ENCODE measurements around the gene DNPEP.
"Not testable (repeated sequence)": the region's sequence is repeated elsewhere in the genome, so short reads cannot be mapped to it uniquely, and the experiment has no call there.

DNPEP gene

DNA sequence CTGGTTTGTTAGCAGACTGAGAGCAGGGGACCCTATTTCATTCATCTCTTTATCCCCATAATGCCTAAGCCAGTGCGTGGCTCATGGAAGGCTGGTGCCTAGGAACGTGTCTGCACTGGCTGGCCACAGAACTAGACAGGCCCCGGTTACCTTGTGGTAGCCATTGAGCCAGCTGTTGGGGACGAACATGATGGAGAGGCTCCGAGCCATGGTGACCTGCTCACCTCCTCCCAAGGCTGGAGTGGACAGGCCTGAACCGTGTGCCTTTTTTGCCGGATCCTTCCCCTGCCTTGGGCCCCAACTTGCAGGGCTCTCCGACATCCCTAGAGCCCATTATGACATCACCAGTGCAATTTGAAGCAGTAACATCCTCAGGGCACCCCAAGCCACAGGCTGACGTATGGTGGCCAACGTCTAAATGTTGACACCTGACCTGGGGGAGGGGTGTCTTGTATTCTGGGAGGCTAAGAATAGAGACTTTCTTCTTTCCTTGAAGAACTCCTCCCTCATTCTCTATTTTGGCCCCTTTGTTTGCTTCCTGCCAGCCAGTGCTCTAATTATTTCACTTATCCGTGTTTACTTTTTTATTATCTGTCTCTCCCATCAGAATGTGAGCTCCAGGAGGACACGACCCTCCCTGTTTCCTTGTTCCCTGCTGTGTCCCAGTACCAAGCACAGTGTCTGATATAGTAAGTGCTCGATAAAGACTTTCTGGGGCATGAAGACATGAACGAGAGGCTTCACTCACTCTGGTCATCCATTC is 12.2 kb upstream of the DNPEP start:
- no peak for DNase-seq

DNA sequence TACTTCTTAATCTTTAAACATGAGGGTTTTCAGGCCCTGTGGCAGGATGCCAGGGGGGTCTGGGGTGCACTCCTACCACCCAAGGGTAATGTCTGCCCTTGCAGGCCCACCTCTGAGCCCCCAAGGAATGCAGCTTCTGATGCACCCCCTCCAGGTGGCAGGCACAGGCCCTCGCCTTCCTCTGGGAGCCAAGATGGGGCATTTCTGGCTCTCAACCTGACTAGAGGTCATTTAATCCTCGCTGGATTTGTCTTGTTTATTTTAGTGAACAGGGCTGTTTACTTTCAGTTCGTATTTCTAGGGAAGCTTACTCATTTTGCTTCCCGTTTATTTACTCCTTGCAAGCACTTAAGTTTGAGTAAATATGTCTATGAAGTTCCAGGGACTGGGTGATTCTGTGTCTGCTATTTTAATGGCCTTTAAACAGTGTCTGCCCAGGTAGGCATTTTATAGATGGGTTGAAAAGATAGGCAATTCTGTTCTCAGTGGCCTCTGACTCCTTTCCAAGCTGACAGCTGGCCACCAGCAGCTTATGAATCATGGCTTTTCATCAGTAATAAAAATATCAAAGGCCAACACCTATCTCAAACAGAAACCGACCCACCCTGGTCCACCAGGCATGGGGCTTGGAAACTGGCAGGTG is 11.1 kb upstream of the DNPEP start:
- no peak for DNase-seq

DNA sequence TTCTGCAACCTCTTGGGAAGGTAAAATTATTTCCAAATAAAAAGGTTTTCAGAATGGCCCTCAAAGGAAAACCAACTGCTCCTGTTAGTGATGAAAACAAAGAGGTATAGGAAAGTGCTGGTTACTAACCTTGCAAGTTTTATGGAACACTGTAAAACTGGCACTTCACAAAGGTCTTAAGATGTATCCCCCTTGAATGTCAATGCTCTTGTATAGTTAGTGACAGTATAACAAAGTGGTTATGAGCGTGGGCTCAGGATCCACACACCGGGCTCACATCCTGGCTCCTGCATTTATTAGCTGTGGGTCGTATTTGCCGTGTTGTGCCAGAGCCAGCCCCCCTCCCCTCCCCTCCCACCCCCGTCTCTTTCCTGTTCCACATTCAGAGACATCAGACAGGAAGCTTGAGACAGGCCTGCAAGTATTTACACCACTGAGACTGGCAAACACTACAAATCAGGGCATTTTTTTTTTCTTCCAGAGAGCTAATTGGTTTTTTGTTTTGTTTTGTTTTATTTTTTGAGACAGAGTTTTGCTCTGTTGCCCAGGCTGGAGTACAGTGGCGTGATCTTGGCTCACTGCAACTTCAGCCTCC is 9.2 kb upstream of the DNPEP start:
- DNase-seq: no peak

DNA sequence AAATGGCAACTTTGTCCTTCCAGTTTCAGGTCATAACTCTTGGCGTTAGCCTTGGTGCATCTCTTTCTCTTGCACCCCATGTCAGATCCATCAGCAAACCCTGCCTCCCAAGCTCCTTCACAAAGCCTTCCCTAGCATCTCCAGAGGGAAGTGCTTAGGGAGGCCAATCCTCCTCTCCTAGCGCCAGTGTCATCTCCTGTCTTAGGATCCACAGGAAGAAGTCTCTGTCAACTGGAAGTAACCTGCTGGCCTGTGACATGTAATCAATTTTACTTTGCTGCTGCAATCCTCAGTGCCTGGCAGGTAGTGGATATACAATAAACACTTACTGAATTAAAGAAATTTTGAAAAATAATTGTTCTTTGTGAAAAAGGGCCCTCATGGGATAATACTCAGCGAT is 7.9 kb upstream of the DNPEP start:
- DNase-seq: no peak

DNA sequence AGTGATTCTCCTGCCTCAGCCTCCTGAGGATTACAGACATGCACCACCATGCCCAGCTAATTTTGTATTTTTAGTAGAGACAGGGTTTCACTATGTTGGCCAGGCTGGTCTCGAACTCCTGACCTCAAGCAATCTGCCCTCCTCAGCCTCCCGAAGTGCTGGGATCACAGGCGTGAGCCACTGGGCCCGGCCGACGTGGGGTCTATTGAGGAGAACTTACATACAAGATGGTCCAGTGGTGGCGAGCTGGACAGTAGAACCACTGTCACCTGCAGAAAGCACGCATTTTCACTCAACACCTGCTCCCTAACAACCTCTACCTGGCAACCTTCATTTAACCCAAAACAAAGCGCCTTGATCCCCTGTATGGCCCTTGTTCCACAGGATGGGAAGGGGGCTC is 7.3 kb upstream of the DNPEP start:
- DNase-seq: not testable (repeated sequence)

DNA sequence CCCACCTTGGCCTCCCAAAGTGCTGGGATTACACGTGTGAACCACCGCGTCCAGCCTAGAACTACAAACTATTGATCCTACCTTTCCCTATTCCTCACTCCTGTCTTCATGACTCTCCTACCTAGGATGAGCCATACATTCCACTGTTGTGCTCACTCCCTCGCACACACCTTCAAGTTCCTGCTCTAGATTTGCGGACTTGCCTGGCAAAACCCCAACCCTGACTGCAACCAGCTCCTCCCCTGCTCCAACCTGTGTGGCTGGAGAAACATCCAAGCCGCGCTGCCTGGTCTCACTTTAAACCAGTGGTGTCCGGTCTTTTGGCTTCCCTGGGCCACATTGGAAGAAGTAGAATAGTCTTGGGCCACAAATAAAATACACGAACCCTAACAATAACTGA is 5.0 kb upstream of the DNPEP start:
- DNase-seq: no peak

DNA sequence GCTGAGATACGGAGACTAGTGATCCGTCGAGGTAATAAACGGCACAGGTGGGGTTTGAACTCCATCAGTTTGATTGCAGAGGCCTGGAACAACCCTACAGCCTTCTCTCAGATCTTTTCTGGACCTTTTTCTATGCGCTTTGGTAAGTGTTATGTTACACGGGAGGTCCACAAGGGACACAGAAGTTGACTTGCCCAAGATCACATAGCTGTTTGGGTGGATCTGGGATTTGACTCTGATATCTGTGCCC is 1.1 kb upstream of the DNPEP start:
- no peak for DNase-seq

DNA sequence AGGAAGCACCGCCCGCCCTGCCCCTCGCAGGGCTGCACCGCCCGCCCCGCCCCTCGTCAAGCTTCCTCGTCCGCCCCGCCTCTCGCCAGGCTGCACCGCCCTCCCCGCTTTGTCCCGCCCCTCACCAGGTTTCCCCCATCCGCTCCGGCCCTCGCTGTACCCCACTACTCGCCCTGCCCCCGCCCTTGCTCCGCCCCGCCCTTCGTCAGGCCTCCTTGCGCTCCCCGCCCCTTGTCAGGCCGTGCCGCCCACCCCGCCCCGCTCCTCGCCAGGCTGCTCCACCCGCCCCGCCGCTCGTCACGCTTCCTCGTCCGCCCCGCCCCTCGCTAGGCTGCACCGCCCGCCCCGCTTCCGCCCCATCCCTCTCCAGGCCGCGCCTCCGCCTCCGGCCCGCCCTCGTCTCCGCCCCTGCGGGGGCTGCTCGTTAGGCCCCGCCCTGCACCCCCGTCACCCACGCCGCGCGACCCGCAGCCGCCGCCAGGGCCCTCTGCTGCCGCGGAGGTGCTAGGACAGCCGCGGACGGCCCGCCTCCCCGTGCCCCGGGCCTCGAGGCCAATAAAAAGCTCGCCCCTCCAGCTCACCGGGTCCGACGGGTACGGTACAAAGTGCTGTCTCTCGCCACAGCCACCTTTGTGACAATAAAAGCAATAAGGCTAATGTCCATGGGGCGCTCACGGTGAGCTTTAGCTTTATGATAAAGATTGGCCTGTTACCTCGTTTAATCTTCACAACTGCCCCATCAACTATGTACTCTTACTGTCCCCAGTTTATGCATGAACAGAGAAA is 602 bp upstream of the DNPEP start:
- DNase-seq: peak; percentile 97

DNA sequence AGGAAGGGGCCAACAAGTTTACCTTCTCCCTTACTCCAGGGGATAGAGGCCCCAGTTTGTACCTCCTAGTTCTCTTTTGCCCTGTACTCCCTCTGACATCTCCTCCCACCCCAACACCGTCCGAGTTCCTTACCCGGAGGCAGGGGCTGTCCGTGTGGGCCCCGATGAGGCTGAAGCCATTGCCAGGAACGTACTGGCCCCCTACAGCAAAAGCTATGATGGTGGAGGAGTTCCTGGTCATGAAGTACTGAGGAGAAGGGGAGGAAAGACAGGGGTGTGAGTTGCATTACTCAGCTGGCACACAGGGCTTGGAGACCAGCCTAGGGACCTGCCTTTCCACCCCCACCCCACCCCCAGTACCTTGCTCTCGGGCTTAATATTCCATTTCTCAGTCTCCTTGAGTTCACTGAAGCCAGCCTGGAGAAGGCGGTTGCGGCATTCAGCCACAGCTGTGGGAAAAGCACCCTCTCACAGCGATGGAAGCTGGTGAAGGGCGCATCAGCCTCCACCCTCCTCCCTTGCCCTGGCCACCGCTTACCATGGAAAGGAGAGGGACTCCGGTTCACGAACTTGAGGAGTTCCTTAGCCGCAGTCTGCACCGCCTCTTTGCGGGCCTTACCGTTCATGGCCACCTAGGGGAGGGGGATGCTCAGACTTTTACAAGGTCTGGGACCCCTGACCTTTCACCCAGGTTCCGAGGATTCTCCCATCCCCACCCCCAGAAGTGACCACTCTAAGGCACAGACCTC is 1.0 kb downstream of the DNPEP start:
- no peak for DNase-seq

DNA sequence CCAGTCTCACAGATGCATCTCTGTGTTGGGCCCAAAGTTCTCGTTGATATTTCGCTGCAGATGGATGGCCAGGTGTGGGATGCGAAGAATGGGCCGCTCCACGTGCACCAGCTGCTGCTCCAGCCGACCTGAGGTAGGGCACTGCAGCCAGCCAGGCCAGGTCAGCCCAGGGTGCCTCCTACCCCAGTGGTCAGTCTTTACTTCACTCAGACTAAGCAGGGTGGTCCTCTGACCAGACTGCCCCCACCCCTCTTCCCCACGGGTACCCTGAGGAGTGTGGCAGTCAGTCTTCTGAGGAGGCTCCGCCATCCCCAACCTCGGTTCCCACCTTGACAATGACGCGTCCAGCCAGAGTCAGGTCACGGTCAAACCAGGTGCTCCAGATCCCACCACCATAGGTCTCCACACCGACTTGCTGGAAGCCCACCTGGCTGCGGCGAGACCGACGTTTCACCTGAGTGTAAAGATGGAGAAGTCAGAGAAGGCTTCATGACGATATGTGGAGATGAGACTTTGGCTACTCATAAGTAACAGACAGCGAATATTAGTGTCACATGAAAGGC is 1.7 kb downstream of the DNPEP start:
- DNase-seq: no peak

DNA sequence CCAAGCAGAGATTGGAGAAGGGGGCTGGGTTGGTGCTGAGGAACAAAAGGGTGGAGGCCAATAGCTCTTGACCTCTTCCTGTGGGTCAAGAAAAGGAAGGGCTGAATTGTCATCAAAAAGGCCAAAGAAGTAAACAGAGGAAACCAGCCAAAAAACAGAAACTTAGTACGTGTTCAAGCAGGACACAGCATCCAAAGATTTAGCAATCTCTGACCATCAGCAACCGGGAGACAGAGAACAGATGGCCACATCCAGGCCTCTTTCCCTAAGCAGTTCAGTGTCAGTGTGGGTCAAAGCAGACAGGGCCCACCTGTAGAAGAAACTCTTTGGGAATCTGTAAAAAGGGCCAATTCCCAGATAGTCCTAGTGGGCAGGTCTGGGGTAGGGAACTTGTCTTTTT is 2.9 kb downstream of the DNPEP start:
- no peak for DNase-seq

DNA sequence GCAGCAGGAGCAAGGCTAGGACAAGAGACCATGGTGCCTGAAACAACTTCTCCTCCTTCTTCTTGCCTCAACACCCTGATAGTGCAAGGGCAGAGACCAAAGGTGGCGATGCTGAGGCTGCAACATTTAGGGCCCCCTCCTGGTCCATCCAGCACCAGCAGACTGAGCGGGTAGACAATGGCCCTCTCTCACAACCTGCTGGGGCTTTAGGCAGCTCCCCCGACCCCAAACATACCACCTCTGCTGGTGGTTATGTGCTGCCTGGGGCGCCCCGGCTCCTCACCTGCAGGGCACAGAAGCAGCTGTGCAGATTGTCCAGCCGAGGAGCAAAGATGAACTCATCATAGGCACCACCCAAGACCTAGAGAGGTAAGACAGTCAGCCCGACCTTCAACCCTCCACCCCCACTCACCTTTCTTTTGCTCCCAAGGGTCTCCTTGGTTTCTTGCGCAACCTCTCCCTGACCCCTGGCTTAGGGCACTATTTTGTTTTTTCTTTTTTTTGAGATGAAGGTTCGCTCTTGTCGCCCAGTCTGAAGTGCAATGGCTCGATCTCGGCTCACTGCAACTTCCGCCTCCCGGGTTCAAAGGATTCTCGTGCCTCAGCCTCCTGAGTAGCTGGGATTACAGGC is 3.5 kb downstream of the DNPEP start:
- DNase-seq: no peak

DNA sequence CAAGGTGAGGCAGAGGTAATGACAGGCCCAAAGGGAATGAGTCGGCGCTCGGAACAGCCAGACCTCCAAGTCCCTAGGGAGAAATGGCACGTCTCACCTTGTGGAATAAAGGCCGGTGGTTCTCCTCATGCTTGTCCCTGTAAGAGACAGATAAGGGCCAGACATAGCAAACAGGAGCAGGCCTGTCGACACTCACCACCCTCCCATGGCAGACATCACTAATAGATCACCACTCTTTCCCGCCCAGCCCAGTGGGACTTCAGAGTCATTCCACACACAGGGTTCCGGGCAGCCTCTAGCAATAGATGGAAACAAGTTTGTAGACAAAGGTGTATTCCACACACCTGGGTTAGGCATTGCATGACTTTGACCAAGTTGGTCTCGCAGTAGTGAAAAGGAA is 6.3 kb downstream of the DNPEP start:
- DNase-seq: no peak

DNA sequence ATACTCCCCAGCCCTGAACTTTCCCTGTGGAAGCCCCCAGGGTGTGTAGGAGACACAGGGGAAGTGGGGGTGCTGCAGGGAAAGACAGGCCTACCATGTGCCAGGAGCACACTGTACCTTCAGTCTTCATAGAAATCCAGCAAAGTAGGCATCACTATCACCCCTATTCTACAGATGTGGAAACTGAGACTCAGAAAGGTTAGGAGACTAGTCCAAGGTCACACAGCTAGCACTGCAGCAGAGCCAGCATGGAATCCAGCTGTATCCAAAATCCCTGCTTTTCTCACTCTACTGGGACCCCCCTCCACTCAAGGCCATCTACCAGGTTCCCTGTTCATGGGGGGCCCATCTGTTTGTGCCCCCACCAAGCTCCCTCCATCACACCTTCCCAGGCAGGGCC is 6.8 kb downstream of the DNPEP start:
- DNase-seq: no peak

DNA sequence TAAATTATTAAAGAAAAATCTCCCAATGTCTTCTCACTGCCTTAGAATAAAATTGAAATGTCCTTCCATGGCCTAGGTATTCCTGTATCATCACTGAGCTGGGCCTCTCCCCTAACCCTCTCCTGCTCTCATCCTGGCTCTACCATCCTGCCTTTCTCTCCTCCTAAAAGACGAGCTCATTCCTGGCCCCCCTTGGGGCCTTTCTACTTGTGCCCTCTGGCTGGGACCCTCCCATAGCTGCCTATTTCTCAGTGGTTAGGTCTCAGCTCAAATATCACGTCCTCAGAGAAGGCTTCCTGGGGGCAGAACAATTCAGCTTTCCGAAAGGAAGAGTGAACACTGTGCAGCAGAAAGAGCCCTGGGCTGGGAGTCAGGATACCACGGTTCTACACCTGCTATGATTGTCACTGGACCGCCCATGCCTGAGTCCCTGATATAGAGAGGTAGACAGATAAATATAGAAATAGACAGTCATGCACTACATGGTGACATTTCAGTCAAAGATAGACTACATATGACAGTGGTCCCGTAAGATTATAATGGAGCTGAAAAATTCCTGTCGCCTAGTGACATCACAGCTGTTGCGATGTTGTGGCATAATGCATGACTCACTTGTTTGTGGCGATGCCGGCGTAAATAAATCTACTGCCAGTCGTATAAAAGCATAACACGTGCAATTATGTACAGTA is 9.4 kb downstream of the DNPEP start:
- DNase-seq: no peak

DNA sequence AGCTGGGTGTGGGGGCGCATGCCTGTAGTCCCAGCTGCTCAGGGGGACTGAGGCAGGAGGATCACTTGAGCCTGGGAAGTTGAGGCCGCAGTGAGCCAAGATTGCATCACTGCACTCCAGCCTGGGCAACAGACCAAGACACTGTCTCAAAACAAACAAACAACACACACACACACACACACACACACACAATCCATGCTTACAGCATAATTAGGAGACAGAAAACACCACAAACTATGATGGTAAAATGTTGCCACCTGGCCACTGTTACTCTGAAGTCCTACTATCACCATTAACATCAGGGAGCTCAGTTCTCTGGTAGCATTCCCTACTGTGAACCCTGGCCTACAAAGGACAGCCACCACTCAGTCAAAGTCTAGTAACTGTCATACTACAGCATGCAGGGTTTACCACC is 18.3 kb downstream of the DNPEP start:
- peak; percentile 37 for DNase-seq

DNA sequence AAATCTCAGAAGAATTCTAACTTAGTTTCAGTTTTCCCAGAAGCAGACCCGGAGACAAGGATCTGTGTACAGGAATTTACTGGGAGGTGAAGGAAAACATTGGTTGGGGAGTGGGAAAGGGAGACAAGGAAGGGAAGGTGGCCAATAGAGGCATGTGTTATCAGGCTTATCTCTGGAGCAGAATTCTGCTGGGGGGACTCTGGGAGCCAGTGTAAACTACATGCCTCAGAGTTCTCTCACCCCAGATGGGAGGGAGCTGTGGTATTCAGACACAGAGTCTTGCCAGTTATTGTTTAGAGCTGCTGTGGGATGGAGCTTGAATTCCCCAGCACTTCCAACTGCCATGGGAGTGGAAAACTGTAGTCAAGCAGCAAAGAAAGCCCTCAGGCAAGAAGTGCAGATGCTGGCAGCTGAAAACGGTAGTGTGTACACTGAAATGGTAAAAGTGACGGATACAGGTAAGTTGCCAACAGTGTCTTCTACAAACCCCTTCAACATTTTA is 19.0 kb downstream of the DNPEP start:
- DNase-seq: peak; percentile 69

DNA sequence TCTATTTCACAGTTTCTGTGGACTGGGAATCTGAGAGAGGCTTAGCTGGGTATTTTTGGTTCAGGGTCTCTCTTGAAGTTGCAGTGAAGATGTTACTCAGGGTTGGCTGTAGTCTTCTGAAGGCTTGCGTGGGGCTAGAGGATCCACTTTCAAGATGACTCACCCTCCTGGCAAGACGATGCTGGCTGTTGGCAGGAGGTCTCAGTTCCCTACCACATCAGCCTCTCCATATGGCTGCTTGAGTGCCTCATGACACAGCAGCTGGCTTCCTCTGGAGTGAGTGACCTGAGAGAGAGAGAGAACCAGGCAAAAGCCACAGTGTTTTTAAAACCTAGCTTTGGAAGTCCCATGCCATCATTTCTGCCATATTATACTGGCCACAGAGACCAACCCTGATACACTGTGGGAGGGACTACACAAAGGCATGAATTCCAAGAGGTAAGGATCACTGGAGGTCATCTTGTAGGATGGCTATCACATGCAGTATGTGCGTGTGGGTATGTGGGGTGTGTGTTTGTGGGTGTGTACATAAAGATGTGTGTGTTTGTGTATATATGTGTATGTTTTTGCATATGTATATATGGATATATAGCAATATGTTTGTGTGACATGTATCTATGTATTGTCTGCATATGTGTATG is 25.1 kb downstream of the DNPEP start:
- peak; percentile 95 for DNase-seq

DNA sequence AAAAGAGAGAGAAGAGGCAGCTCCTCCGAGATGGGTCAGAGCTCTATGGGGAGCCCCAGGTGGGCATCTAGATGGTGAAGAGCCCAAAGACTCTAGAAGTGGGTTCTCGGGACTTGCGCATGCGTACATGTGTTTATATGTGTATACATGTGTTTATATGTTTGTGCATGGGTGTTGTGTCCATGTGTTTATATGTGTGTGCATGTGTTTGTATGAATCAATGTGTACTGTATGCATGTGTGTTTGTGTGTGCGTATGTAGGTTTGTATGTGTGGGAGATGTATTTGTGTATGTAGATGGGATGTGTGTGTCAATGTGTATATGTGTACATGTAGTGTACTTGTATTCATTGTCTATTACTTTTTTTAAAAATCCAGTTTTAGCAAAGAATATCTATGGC is 25.6 kb downstream of the DNPEP start:
- DNase-seq: no peak

DNA sequence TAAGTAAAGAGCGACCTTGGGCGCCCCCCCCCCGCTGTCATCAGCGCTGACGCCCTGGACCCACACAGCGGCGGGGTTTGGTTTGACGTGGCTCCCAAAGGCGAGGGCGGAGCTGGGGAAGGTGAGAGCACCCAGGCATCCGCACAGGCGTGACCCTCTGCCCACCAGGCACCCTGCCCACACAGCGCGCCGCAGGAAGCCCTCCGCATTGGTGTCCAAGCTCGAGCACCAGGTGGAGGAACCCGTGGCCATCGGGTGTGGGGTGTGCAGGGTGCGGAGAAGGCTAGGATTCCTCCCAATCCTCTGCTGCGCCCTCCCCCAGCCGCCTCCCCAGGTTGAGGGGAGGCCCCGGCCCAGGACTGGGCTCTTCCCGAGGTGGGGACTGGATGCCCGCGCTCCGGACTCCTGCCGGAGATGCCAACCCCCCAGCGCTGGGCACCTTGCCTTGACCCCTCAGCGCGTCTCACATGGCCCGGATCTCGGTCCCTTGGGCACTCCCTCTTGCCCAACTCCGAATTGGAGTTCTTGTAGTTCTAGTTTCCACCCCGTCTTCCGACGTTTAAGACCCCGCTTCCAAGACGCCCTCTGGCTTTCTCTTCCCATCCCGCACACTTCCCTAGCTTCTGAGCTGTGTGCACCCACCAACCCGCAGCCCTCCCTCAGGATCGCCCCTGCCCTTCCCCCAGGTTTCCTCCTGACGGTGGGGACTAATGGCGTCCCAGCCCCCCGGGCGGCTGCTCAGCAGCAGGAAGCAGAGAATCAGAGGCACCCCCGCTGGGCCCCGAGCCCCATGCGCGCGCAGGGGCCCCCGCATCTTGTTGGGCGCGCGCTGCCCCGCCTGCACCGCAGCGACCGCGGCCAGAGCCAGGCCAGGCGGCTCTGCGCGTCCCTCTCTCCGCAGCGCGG is 29.3 kb downstream of the DNPEP start:
- no peak for DNase-seq
